Panc1 (cell line): ENCODE data around the gene COMMD10.

Source experiments
- CTCF ChIP-seq: fragments of 450-650 bp; IDR thresholded peaks from 2 replicates; pipeline ENCODE4 v1.5.1; 2017; ENCODE audit warnings: mild to moderate bottlenecking
- POLR2AphosphoS5 ChIP-seq: IDR thresholded peaks from 2 replicates; pipeline ENCODE4 v1.6.1; 2012; ENCODE audit warnings: mild to moderate bottlenecking, low read depth, low read length, moderate library complexity
- REST ChIP-seq, 2 experiments: IDR thresholded peaks; 2 replicates each; pipeline ENCODE4 v1.6.1; 2011 to 2012; ENCODE audit warnings: low read depth in 2 of 2, control low read depth in 1 of 2, low read length in 1 of 2, mild to moderate bottlenecking in 1 of 2, moderate library complexity in 1 of 2; ENCODE audit not compliant: insufficient read depth in 1 of 2

- TF ChIP-seq REST (IDR thresholded peaks at IDR 0.05; ENCODE audit: insufficient read depth in 1 of 2, low read depth in 2 of 2, low read length in 1 of 2) (no peak), CTCF (no peak), POLR2AphosphoS5 (no peak)
Observed at GRCh38 chr5:116088062-116088461, 3.2 kb downstream of the COMMD10 start.
